Chondrocyte (in vitro differentiated cells): Measurements from ENCODE around the gene TRMT10B. TPM values are rescaled to one million over a fixed set of nuclear protein-coding genes. Genes with fewer than 3 reads are reported as not detected.

ENCODE experiments used
- DNase-seq: peaks from one replicate; pipeline ENCODE4 v3.0.0; 2021; ENCODE audit warnings: mixed read lengths, low spot score
- H3K27ac Mint-ChIP-seq: one replicate; pipeline ENCODE4 v1.8.0; 2021; ENCODE audit warnings: mild to moderate bottlenecking, moderate library complexity, mixed read lengths; ENCODE audit not compliant: unreplicated experiment
- H3K27me3 Mint-ChIP-seq: 2 replicates; pipeline ENCODE4 v1.8.0; 2021; ENCODE audit warnings: low read depth, mixed read lengths
- H3K36me3 Mint-ChIP-seq: 2 replicates; pipeline ENCODE4 v1.8.0; 2021; ENCODE audit warnings: low read depth, mixed read lengths
- H3K4me1 Mint-ChIP-seq: 2 replicates; pipeline ENCODE4 v1.8.0; 2021; ENCODE audit warnings: low read depth, mild to moderate bottlenecking, mixed read lengths
- H3K4me3 Mint-ChIP-seq: one replicate; pipeline ENCODE4 v1.8.0; 2021; ENCODE audit warnings: mild to moderate bottlenecking, moderate library complexity, mixed read lengths; ENCODE audit not compliant: unreplicated experiment
- H3K9me3 Mint-ChIP-seq: 2 replicates; pipeline ENCODE4 v1.8.0; 2021; ENCODE audit warnings: low read depth, mixed read lengths
- total RNA-seq: library from RNA; stranded (reverse); gene quantifications from 3 replicates; pipeline ENCODE4 v1.2.1, GENCODE V29; 2021
- TF ChIP-seq, protein P1 (sequence below): fragments of 200-600 bp; sonication (generic); IDR thresholded peaks from 2 replicates; pipeline ENCODE4 v1.5.0; 2021; ENCODE audit warnings: antibody characterized with exemption, mild to moderate bottlenecking, moderate library complexity

The TRMT10B gene
- total RNA-seq, 1 donor from 2014 or later = 5.7 TPM

DNA sequence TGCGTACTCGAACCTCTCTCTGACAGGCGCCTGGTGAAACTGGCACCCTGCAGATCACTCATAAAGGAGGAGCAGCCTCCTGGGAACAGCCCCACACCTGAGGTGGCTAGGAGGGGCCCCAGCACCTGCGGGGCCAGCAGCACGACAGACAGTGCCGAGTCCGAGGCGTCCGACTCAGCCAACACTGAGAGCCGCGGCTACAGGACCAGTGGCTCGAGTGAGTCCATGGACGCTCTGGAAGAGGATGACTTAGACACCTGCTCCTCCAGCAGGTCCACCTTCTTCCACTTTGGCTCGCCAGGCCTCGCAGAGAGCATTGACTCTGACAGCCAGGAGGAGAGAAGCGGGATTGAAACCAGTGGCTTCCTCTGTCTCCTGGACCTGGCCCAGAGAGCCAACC, 13.5 kb upstream of the TRMT10B start:
- H3K36me3 Mint-ChIP-seq = no peaks in the 10 kb centered on the region
- H3K4me1 Mint-ChIP-seq = no peaks in the 10 kb centered on the region
- no peaks in the 10 kb centered on the region for H3K9me3 Mint-ChIP-seq
- peaks cover 31% of the 10 kb centered on the region for H3K27me3 Mint-ChIP-seq
- H3K27ac Mint-ChIP-seq = no peak overlapping the region
- TF ChIP-seq, protein P1, sequence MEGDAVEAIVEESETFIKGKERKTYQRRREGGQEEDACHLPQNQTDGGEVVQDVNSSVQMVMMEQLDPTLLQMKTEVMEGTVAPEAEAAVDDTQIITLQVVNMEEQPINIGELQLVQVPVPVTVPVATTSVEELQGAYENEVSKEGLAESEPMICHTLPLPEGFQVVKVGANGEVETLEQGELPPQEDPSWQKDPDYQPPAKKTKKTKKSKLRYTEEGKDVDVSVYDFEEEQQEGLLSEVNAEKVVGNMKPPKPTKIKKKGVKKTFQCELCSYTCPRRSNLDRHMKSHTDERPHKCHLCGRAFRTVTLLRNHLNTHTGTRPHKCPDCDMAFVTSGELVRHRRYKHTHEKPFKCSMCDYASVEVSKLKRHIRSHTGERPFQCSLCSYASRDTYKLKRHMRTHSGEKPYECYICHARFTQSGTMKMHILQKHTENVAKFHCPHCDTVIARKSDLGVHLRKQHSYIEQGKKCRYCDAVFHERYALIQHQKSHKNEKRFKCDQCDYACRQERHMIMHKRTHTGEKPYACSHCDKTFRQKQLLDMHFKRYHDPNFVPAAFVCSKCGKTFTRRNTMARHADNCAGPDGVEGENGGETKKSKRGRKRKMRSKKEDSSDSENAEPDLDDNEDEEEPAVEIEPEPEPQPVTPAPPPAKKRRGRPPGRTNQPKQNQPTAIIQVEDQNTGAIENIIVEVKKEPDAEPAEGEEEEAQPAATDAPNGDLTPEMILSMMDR = no peak
- DNase-seq = no peak
- H3K4me3 Mint-ChIP-seq = no peak overlapping the region

DNA sequence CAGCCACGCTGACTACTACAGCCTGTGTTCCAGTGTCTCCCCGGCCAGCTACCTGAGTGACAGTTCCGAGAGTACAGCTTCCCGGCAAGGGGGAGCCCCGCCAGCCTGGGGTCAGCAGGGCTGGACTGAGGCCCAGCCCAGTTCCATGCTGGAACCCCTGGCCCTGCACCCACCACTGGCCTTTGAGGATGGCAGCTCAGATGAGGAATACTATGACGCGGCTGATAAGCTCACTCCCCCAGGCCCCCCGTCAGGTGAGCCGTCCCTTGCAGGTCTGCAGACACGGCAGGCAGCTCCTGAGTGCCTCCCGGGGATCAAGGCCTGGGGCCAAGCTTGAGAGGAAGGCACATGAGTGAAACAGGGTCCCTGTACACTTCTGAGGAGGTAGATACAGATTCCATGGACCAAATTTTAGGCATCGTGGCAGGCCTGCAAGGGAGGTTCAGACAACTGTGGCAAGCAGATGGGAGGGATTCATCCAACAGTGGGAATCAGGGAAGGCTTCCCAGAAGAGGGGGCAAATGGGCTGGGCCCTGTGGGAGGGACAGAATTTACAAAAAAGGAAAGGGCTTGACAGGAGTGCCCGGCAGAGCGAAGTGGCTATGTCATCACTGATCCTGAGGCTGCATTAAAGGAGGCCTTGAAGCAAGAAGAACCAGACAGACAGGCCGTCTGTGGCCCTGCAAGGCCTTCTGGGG, 12.8 kb upstream of the TRMT10B start:
- Mint-ChIP-seq H3K4me1 (no peaks in the 10 kb centered on the region), H3K27ac (no peak overlapping the region), H3K9me3 (no peaks in the 10 kb centered on the region), H3K36me3 (no peaks in the 10 kb centered on the region), H3K27me3 (peaks cover 29% of the 10 kb centered on the region), H3K4me3 (no peak overlapping the region)
- TF ChIP-seq, protein P1 = no peak
- no peak for DNase-seq

DNA sequence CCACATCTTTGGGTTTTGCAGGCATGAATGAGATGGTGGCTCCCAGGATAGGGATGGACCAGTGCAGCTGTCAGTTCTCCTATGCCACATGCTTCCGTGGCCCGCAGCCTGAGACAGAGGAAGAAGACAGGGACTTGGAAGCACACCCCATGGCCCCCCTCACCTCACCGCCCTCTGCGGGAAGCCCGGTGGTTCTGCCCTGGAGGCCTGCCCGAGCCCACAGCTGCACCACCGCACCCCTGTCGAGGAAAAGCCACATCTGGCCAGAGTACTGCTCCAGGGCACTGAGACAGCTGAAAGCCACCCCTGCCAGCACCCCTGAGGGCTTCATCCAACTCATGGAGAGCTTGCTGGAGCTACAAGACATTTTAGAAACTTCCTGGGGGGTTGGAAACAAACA, 7.6 kb upstream of the TRMT10B start:
- Mint-ChIP-seq H3K36me3 (no peaks in the 10 kb centered on the region), H3K27ac (no peak overlapping the region), H3K9me3 (no peaks in the 10 kb centered on the region), H3K4me1 (no peaks in the 10 kb centered on the region), H3K4me3 (no peak overlapping the region), H3K27me3 (peaks cover 9% of the 10 kb centered on the region)
- no peak for DNase-seq
- TF ChIP-seq, protein P1 = no peak

DNA sequence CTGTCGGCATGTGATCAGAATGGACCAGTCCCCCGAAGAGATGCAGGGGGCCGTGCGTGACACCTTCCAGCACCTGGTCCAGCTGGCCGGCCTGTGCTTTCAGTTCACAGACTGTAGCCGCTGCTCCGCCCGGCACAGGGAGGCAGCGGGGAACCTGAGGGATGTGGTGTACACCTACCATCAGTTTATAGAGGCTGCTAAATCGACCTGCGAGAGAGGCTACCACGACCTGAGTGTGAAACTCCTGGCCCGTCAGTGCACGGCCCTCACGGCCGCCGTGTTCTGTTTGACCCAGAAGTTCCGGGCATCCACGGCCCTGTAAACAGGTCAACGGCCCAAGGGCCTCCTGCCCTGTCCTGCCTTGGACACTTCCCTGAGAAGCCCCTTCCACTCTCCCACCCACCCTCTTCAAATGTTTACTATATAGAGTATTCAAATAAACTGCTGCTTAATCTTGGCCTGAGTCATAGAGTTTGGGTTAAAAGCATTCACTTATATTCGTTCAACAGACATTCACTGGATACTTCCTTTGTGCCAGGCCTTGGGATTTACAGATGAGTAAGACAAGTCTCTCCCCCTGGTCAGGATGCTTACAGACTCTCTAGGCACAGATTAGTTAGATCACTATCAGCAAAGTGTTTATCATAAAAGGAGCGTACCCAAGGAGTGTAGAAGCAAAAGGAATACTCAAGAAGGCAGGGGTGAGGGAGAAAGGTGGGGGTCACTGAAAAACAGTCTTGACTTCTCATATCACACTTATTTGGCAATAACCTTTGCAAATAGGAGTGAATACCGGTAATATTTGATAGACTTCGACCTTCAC, 6.9 kb upstream of the TRMT10B start:
- Mint-ChIP-seq H3K9me3 (no peaks in the 10 kb centered on the region), H3K27me3 (peaks cover 7% of the 10 kb centered on the region), H3K36me3 (no peaks in the 10 kb centered on the region), H3K4me1 (no peaks in the 10 kb centered on the region), H3K4me3 (no peak overlapping the region), H3K27ac (no peak overlapping the region)
- TF ChIP-seq, protein P1 = no peak
- DNase-seq = no peak

DNA sequence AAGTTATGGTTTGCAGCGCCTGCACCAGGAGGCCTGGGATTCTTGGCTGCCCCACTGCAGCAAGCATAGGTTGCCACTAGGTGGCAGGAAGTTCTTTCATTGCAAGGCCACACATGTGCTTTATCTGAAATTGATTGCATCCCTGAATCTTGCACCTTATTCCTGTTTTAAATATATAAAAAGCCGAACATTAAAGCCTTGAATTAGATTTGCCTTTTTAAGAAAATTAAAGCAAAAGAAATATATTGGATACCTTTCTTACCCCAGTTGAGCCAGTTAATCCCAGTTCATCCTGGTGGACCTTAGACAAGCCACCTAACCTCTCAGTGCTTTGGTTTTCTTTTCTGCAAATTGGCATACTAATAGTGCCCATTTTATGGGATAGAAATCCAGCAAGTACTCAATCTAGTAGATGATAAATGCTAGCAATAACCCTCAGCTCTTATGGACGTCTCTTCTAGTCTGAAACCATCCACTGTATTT, 6.3 kb upstream of the TRMT10B start:
- TF ChIP-seq, protein P1 = peak; percentile 94
- H3K27me3 Mint-ChIP-seq = peaks cover 6% of the 10 kb centered on the region
- no peaks in the 10 kb centered on the region for H3K36me3 Mint-ChIP-seq
- no peak for DNase-seq
- no peak overlapping the region for H3K4me3 Mint-ChIP-seq
- no peaks in the 10 kb centered on the region for H3K9me3 Mint-ChIP-seq
- H3K27ac Mint-ChIP-seq = no peak overlapping the region
- no peaks in the 10 kb centered on the region for H3K4me1 Mint-ChIP-seq
